Panc1 (cell line): ENCODE data around the gene VAT1L. TPM values are rescaled to one million over a fixed set of nuclear protein-coding genes. Genes with fewer than 3 reads are reported as not detected.

Source experiments
- ATAC-seq: fragments of 200-7000 bp; cut with Tn5 transposase; 2 replicates; pipeline ENCODE4 v1.9.1; 2020; ENCODE audit warnings: mild to moderate bottlenecking, moderate library complexity
- BruUV-seq: library from RNA; stranded (reverse); fragments of 400-500 nt; replicated peaks from 2 replicates; lab custom pipeline; 2021; lab: Mats Ljungman, UMichigan
- CTCF ChIA-PET: fragments of 300-600 bp; sonication (Branson Sonifier 250); formaldehyde crosslinking; loops from one replicate; lab custom pipeline; 2022; ENCODE audit warnings: antibody characterized with exemption; lab: Charles Lee
- POLR2A ChIA-PET: fragments of 300-600 bp; sonication (Branson Sonifier 250); formaldehyde crosslinking; loops from one replicate; lab custom pipeline; 2022; ENCODE audit warnings: antibody characterized with exemption; lab: Charles Lee
- DNase-seq: peaks from one replicate; pipeline ENCODE4 v3.0.0-alpha.2; 2010; ENCODE audit warnings: low read depth, low spot score
- H3K27ac ChIP-seq: 2 replicates; pipeline ENCODE4 v1.5.1; 2011; ENCODE audit warnings: mild to moderate bottlenecking, low read length, inconsistent platforms
- H3K27me3 ChIP-seq: fragments of 200-500 bp; sonication (Bioruptor generic); 2 replicates; pipeline ENCODE4 v1.6.0; 2014; ENCODE audit warnings: low read length, inconsistent platforms; ENCODE audit not compliant: control insufficient read depth, insufficient read depth
- H3K36me3 ChIP-seq: fragments of 200-500 bp; sonication (Bioruptor generic); 2 replicates; pipeline ENCODE4 v1.5.1; 2014; ENCODE audit warnings: inconsistent platforms, mild to moderate bottlenecking, low read length, moderate library complexity; ENCODE audit not compliant: control insufficient read depth, insufficient read depth
- H3K4me1 ChIP-seq: 2 replicates; pipeline ENCODE4 v1.5.1; 2011; ENCODE audit warnings: inconsistent platforms, mild to moderate bottlenecking, low read length, moderate library complexity; ENCODE audit not compliant: control insufficient read depth, insufficient read depth
- H3K4me3 ChIP-seq, 2 experiments: 2 replicates each; pipeline ENCODE4 v1.5.1; 2011 to 2012; ENCODE audit warnings: low read depth in 2 of 2, low read length in 2 of 2, mild to moderate bottlenecking in 2 of 2, inconsistent platforms in 1 of 2, moderate library complexity in 1 of 2
- H3K9me3 ChIP-seq: fragments of 200-500 bp; sonication (Bioruptor generic); 2 replicates; pipeline ENCODE4 v1.5.1; 2014; ENCODE audit warnings: low read depth, mild to moderate bottlenecking, inconsistent platforms, low read length, moderate library complexity; ENCODE audit not compliant: control insufficient read depth, insufficient read depth
- CTCF ChIP-seq: fragments of 450-650 bp; IDR thresholded peaks from 2 replicates; pipeline ENCODE4 v1.5.1; 2017; ENCODE audit warnings: mild to moderate bottlenecking
- POLR2AphosphoS5 ChIP-seq: IDR thresholded peaks from 2 replicates; pipeline ENCODE4 v1.6.1; 2012; ENCODE audit warnings: mild to moderate bottlenecking, low read depth, low read length, moderate library complexity
- REST ChIP-seq, 2 experiments: IDR thresholded peaks; 2 replicates each; pipeline ENCODE4 v1.6.1; 2011 to 2012; ENCODE audit warnings: low read depth in 2 of 2, control low read depth in 1 of 2, low read length in 1 of 2, mild to moderate bottlenecking in 1 of 2, moderate library complexity in 1 of 2; ENCODE audit not compliant: insufficient read depth in 1 of 2
- SIN3A ChIP-seq: IDR thresholded peaks from 2 replicates; pipeline ENCODE4 v1.6.1; 2012; ENCODE audit warnings: low read depth, mild to moderate bottlenecking, low read length, moderate library complexity, borderline replicate concordance; ENCODE audit not compliant: insufficient read depth
- TCF7L2 ChIP-seq: IDR thresholded peaks from 2 replicates; pipeline ENCODE4 v1.6.1; 2011; ENCODE audit warnings: mild to moderate bottlenecking, low read depth, low read length, inconsistent platforms
- in situ Hi-C: cut with HindIII; loops from 2 replicates; pipeline ENCODE4 v1.10.0; 2016; ENCODE audit warnings: low sequenced_read_pairs, low pct_unique_long_range_greater_than_20kb
- intact Hi-C: fragments of 100-400 bp; cut with micrococcal nuclease; formaldehyde crosslinking; loops from one replicate; pipeline ENCODE4 v1.10.0; 2022; ENCODE audit not compliant: unreplicated experiment
- total RNA-seq: library from RNA; stranded (reverse); gene quantifications from one replicate; pipeline ENCODE4 v1.2.1, GENCODE V29; 2021; ENCODE audit not compliant: unreplicated experiment

Gene VAT1L
- total RNA-seq, 1 experiment from 2014 or later = not detected

GRCh38 chr16:77890075-77890474 lies 101.7 kb downstream of the VAT1L start:
- TF ChIP-seq REST (IDR thresholded peaks at IDR 0.05; ENCODE audit: insufficient read depth in 1 of 2, low read depth in 2 of 2, low read length in 1 of 2) = no peak
- no peak for TF ChIP-seq SIN3A
- no peak for TF ChIP-seq POLR2AphosphoS5
- no peak for TF ChIP-seq TCF7L2
- no peak for TF ChIP-seq CTCF
- ATAC-seq (no peak), DNase-seq (no peak)
- Histone ChIP-seq H3K36me3 (no peaks in the 10 kb centered on the region), H3K27me3 (peaks cover 2% of the 10 kb centered on the region; the same call in 1 of the 2 replicates), H3K4me3 (no peak overlapping the region), H3K4me1 (no peaks in the 10 kb centered on the region), H3K27ac (no peak overlapping the region), H3K9me3 (no peaks in the 10 kb centered on the region)
- BruUV-seq = no TSS peak
- in situ Hi-C loops (no loop called here), intact Hi-C loops (no loop called here)
- ChIA-PET POLR2A (no interaction called here), CTCF (no interaction called here)

DNA sequence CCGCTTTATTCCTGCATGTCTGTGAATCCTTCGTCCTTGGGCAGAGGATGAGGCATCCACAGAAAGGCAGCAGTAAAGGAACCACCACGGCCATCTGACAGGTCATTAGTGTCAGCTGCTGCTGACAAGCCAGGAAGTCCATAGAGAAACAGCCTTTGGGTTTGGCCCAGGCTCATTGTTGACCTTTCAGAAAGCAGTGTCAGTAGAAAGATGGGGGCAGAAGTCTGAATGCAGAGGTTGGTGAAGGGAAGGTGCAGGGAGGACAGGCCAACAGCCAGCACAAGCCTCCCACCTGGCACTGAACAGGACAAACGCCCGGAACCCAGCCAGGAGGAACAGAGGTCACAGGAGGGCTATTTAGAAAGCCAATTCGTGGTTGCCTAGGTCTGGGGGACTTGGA lies 105.8 kb downstream of the VAT1L start:
- ChIA-PET POLR2A (no interaction called here), CTCF (no interaction called here)
- 0 out of 2 replicates have a peak, but pooled peaks cover 1% of the 10 kb centered on the region for H3K27me3 ChIP-seq
- no peak overlapping the region for H3K27ac ChIP-seq
- intact Hi-C loops (no loop called here), in situ Hi-C loops (no loop called here)
- H3K4me1 ChIP-seq = no peaks in the 10 kb centered on the region
- no peaks in the 10 kb centered on the region for H3K9me3 ChIP-seq
- TF ChIP-seq REST (IDR thresholded peaks at IDR 0.05; ENCODE audit: insufficient read depth in 1 of 2, low read depth in 2 of 2, low read length in 1 of 2) (no peak), SIN3A (no peak), POLR2AphosphoS5 (no peak), CTCF (no peak), TCF7L2 (no peak)
- ATAC-seq (no peak), DNase-seq (no peak)
- H3K36me3 ChIP-seq = no peaks in the 10 kb centered on the region
- no TSS peak for BruUV-seq
- no peak overlapping the region for H3K4me3 ChIP-seq
